Neural progenitor cell (in vitro differentiated cells): ENCODE data around the gene C1QTNF1.

Source experiments
- CTCF ChIP-seq: fragments of 200-600 bp; sonication (generic); IDR thresholded peaks from 2 replicates; pipeline ENCODE4 v1.5.1; 2017; ENCODE audit warnings: antibody characterized with exemption, mild to moderate bottlenecking
- EZH2 ChIP-seq: fragments of 200-600 bp; sonication (generic); IDR thresholded peaks from 2 replicates; pipeline ENCODE4 v1.6.1; 2017; ENCODE audit warnings: antibody characterized with exemption, mild to moderate bottlenecking, moderate library complexity
- EZH2phosphoT487 ChIP-seq: fragments of 200-600 bp; sonication (generic); IDR thresholded peaks from 2 replicates; pipeline ENCODE4 v1.6.1; 2017; ENCODE audit warnings: antibody characterized with exemption

- TF ChIP-seq CTCF: no peak
- TF ChIP-seq EZH2: no peak
- no peak for TF ChIP-seq EZH2phosphoT487
Measured at GRCh38 chr17:79085921-79086551, 62.1 kb downstream of the C1QTNF1 start.
